Measurements from ENCODE around the gene KRT75.

Gene KRT75

DNA sequence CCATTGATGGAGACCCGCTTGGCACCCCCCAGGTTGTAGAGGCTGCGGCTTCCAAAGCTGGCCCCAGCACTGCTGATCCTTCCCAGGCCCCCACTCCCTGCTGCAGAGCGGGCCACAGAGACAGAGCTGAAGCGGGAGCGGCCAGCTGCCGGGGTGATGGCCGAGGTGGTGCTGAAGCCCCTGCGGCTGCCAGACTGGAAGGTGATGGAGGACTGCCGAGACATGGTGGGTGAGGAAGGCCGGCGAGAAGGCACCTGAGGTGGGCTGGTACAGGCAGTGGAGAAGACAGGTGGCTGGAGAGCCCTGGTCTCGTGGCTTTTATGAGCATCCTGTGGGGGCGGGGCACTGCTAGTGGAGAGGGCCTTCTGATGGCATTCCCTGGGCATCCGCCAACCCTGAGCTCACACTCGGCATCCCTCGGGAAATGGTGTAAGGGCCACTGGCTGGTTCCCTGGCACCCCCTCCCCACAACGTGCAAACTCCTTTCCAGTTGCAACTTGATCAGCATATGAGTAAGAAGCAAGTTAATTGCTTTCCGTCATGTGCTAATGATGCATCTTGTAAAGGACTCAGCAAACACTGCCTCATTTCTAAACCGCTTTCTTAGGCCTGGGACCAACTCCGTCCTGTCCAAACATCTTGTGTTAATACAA lies at the start of gene KRT75:
KRT75 (minus strand) TSS at position 291 of the 653 bp plus-strand sequence; CDS start at position 224, 67 bp downstream.
- TF ChIP-seq TAF1 (IDR thresholded peaks at IDR 0.05; ENCODE audit: low read depth): no peak
- no peak for TF ChIP-seq CREB1 (IDR thresholded peaks at IDR 0.05; ENCODE audit: low read depth)
- TF ChIP-seq ZBTB7A (IDR thresholded peaks at IDR 0.05; ENCODE audit: low read depth): no peak
- no peak for TF ChIP-seq CEBPB (IDR thresholded peaks at IDR 0.05)
- TF ChIP-seq TCF12 (IDR thresholded peaks at IDR 0.05; ENCODE audit: low read depth): no peak
- TF ChIP-seq RAD21 (IDR thresholded peaks at IDR 0.05; ENCODE audit: low read depth): no peak
- no peak for TF ChIP-seq USF1 (IDR thresholded peaks at IDR 0.05)
- no peak for TF ChIP-seq NFIC (IDR thresholded peaks at IDR 0.05)

- no peak for TF ChIP-seq REST (IDR thresholded peaks at IDR 0.05; ENCODE audit: low read depth)
- TF ChIP-seq TCF12 (IDR thresholded peaks at IDR 0.05; ENCODE audit: low read depth): no peak
- no peak for TF ChIP-seq RAD21 (IDR thresholded peaks at IDR 0.05; ENCODE audit: low read depth)
- no peak for TF ChIP-seq YY1 (IDR thresholded peaks at IDR 0.05; ENCODE audit: low read depth)
- TF ChIP-seq EGR1 (IDR thresholded peaks at IDR 0.05): no peak
- no peak for TF ChIP-seq CEBPB (IDR thresholded peaks at IDR 0.05)
- no peak for TF ChIP-seq ZBTB7A (IDR thresholded peaks at IDR 0.05; ENCODE audit: low read depth)
- no peak for TF ChIP-seq USF1 (IDR thresholded peaks at IDR 0.05)
- no peak for TF ChIP-seq NFIC (IDR thresholded peaks at IDR 0.05)
- no peak for TF ChIP-seq CREB1 (IDR thresholded peaks at IDR 0.05; ENCODE audit: low read depth)
- no peak for TF ChIP-seq MAX (IDR thresholded peaks at IDR 0.05)
- TF ChIP-seq TAF1 (IDR thresholded peaks at IDR 0.05; ENCODE audit: low read depth): no peak
Measured at GRCh38 chr12:52480073-52480472, 45.9 kb upstream of the KRT75 start.

GRCh38 chr12:52477651-52478050 lies 43.5 kb upstream of the KRT75 start:
- TF ChIP-seq MAX (IDR thresholded peaks at IDR 0.05) (no peak), EP300 (IDR thresholded peaks at IDR 0.05; ENCODE audit: borderline replicate concordance) (no peak), NFIC (IDR thresholded peaks at IDR 0.05) (no peak), FOXM1 (IDR thresholded peaks at IDR 0.05; ENCODE audit: borderline replicate concordance, low read depth) (no peak), ZBTB7A (IDR thresholded peaks at IDR 0.05; ENCODE audit: low read depth) (no peak), YY1 (IDR thresholded peaks at IDR 0.05; ENCODE audit: low read depth) (no peak), REST (IDR thresholded peaks at IDR 0.05; ENCODE audit: low read depth) (no peak), TCF12 (IDR thresholded peaks at IDR 0.05; ENCODE audit: low read depth) (no peak), CREB1 (IDR thresholded peaks at IDR 0.05; ENCODE audit: low read depth) (no peak), TAF1 (IDR thresholded peaks at IDR 0.05; ENCODE audit: low read depth) (no peak), RAD21 (IDR thresholded peaks at IDR 0.05; ENCODE audit: low read depth) (no peak), EGR1 (IDR thresholded peaks at IDR 0.05) (no peak)

DNA sequence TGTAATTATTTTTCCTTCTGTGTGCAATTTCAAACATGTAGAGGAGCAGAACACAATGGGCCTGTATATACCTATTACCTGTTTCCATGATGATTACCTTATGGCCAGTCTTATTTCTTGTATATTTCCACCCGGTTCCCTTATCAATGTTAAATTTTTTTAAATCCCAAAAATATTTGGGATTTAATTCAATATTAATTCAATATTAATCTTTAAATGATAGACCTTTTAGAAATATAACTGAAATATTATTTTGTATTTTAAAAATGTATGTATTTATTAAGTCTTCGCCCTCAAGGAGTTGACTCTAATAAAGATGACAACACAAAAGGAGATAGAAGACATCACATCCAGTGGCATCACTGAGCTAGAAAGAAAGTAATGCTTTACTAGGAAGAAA lies 40.0 kb upstream of the KRT75 start:
- TF ChIP-seq EP300 (IDR thresholded peaks at IDR 0.05; ENCODE audit: borderline replicate concordance) (no peak), EGR1 (IDR thresholded peaks at IDR 0.05) (no peak), ZBTB7A (IDR thresholded peaks at IDR 0.05; ENCODE audit: low read depth) (no peak), CREB1 (IDR thresholded peaks at IDR 0.05; ENCODE audit: low read depth) (no peak), RAD21 (IDR thresholded peaks at IDR 0.05; ENCODE audit: low read depth) (no peak), YY1 (IDR thresholded peaks at IDR 0.05; ENCODE audit: low read depth) (no peak), TEAD4 (IDR thresholded peaks at IDR 0.05) (no peak), FOXM1 (IDR thresholded peaks at IDR 0.05; ENCODE audit: borderline replicate concordance, low read depth) (no peak), CEBPB (IDR thresholded peaks at IDR 0.05) (no peak), TCF12 (IDR thresholded peaks at IDR 0.05; ENCODE audit: low read depth) (no peak), NFIC (IDR thresholded peaks at IDR 0.05) (no peak), USF1 (IDR thresholded peaks at IDR 0.05) (no peak), MAX (IDR thresholded peaks at IDR 0.05) (no peak)

- no peak for TF ChIP-seq EP300 (IDR thresholded peaks at IDR 0.05; ENCODE audit: borderline replicate concordance)
- no peak for TF ChIP-seq CREB1 (IDR thresholded peaks at IDR 0.05; ENCODE audit: low read depth)
- TF ChIP-seq REST (IDR thresholded peaks at IDR 0.05; ENCODE audit: low read depth): no peak
Measured at GRCh38 chr12:52473768-52474167, 39.6 kb upstream of the KRT75 start, which contains the start of gene KRT6C. Gene KRT6C, minus strand, starts transcription at chr12:52473805. Its CDS starts 68 bp downstream, at chr12:52473737.

Data from Ishikawa (cell line).